Fibroblast of villous mesenchyme (primary cell): ENCODE measurements around the gene BLOC1S1. TPM values are rescaled to one million over a fixed set of nuclear protein-coding genes. Genes with fewer than 3 reads are reported as not detected.

Experiments used
- DNase-seq: peaks from one replicate; pipeline ENCODE4 v3.0.0-alpha.2; 2010; ENCODE audit warnings: low read depth
- H3K4me3 ChIP-seq: 2 replicates; pipeline ENCODE4 v1.5.1; 2011; ENCODE audit warnings: low read depth, mild to moderate bottlenecking, low read length
- CTCF ChIP-seq: IDR thresholded peaks from 2 replicates; pipeline ENCODE4 v1.5.1; 2012; ENCODE audit warnings: low read depth, mild to moderate bottlenecking, low read length; ENCODE audit not compliant: insufficient read depth
- total RNA-seq: library from RNA; depleted of rRNA; stranded (reverse); fragments of >200 nt; gene quantifications from 2 replicates; pipeline ENCODE4 v1.2.3, GENCODE V29; 2012

BLOC1S1 gene
- total RNA-seq, 1 donor, result 36.3 TPM

- peak; percentile 73 for DNase-seq
- TF ChIP-seq CTCF, result no peak
Measured at GRCh38 chr12:55727643-55728185, 11.9 kb downstream of the BLOC1S1 start.

GRCh38 chr12:55728186-55728938 lies 12.5 kb downstream of the BLOC1S1 start:
- DNase-seq, result peak; percentile 81
- no peak for TF ChIP-seq CTCF
- peak overlapping the region; percentile 88 for H3K4me3 ChIP-seq

More at GRCh38 chr12:55727643-55728185, 11.9 kb downstream of the BLOC1S1 start:
- H3K4me3 ChIP-seq, result peak overlapping the region; percentile 88

- TF ChIP-seq CTCF, result no peak
- peak; percentile 94 for DNase-seq
- H3K4me3 ChIP-seq, result peak within 1 kb of the TSS; percentile 88
Measured at GRCh38 chr12:55728939-55729818, 13.3 kb downstream of the BLOC1S1 start, which contains the start of gene CD63. Gene CD63 (minus strand): TSS chr12:55729009. CDS start chr12:55728341, 668 bp downstream.

GRCh38 chr12:55729819-55730818 lies 14.3 kb downstream of the BLOC1S1 start:
- TF ChIP-seq CTCF, result no peak
- peak overlapping the region; percentile 88 for H3K4me3 ChIP-seq
- peak; percentile 65 for DNase-seq

GRCh38 chr12:55732288-55732687 lies 16.4 kb downstream of the BLOC1S1 start:
- H3K4me3 ChIP-seq, result no peak overlapping the region
- DNase-seq, result no peak
- TF ChIP-seq CTCF, result no peak
